Urothelium cell line (cell line): ENCODE measurements around the gene RNASE13.
A peak's percentile ranks its signal among the peaks of the same experiment; 100 is the strongest.
"Not testable (repeated sequence)": the region's sequence is repeated elsewhere in the genome, so short reads cannot be mapped to it uniquely, and the experiment has no call there.

Experiments
- DNase-seq: peaks from one replicate; pipeline ENCODE4 v3.0.0; 2011; ENCODE audit warnings: low spot score, mixed read lengths
- FAIRE-seq: peaks from 2 replicates; lab custom pipeline; 2011; peaks lifted over from hg19 to GRCh38; lab: Jason Lieb, UNC

Gene RNASE13

DNA sequence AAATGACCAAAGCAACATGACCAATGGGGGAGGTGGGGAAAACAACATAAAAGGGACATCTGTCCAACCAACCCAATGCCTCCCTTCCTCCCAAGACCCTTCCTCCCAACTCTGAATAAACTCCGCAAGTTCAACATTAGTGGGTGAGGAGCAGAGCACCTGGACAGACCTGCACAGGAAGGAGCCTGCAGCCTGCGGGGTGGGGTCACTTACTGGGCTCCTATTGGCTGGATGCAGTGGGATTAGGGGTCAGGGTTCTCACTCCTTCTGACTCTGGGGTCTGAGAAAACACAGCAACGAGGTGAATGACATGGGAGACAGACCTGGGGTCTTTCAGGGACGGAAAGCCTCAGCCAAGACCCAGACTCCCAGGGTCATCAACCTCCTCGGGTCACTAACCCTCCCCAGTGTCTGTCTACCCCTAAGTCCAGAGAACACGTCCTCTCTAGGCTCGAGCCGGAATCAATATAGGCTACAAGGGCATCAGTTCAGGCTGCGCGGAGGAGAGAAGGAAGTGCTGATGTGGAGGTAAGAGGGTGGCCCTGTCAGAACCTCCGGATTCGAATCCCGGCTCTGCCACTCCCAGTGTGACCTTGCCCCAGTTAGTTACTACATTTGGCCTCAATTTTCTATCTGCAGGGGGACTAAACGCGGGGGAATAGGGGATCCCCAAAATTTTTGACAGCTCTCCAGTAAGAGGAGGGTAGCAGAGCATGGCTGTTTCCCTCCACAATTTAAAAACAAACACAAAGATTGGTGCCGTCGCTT, 10.6 kb downstream of the RNASE13 start:
- no peak for DNase-seq
- FAIRE-seq, result no peak

DNA sequence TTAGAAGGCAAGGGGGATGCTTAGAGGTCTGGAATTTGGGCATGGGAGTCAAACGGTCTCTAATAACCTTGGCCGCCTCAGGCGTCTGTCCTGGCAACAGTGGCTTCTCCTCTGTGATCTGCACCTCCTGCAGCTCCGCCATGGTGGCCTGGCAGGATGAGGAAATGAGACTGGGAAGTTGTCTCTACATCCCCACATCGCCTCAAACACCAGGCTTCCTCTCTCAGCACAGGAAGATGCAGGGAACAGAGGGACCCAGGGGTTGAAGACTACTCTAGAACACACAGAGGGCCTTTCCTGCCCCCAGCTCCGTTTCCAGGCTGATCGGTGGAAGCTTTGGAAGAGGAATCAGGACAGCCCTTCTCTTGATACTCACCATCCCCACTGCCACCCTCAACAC, 11.4 kb downstream of the RNASE13 start:
- no peak for FAIRE-seq
- DNase-seq, result no peak

DNA sequence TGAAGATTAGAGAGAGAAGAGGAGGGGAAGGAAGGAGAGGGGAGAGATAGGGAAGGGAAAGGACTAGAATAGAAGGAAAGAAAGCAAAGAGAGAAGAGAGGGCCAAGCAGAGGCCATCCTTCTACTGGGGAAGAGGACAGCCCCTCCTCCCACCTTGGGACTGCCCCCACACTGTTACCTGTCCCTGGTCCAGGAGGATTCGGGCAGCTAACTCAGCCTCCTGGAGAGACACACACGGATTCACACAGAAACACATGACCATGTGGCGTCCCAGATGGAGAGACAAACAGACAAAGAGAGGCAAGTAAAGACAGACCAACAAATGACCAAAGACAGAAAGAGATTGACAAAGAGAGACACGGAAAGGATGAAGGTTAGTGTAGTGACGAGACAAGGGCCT, 11.9 kb downstream of the RNASE13 start:
- FAIRE-seq (no peak), DNase-seq (no peak)

DNA sequence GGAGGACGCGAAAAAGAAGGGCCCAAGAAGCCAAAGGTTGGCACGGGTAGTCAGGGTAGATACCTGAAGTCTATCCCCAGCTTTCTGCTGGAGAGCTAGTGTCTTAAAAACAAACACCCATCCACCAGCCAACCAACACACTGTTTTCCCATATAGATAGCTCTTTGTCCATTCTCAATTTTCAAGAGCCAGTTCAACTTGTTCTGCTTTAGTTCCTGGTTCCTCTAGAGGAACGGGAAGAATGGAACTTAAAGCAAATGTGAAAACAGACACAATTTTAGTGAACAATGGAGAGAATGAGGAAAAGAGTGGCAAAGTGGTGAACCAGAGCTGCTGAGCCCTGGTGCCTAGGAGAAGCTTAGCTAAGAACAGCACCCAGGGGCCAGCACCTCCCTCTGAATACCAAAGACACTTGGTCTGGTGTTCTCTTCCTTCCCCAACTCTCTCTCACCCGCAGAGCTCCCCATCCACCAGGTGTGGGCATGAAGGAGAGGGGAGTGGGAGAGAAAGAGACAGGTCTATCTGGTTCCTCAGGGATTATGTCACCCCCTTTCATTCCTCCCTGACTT, 13.5 kb downstream of the RNASE13 start:
- no peak for DNase-seq
- no peak for FAIRE-seq

DNA sequence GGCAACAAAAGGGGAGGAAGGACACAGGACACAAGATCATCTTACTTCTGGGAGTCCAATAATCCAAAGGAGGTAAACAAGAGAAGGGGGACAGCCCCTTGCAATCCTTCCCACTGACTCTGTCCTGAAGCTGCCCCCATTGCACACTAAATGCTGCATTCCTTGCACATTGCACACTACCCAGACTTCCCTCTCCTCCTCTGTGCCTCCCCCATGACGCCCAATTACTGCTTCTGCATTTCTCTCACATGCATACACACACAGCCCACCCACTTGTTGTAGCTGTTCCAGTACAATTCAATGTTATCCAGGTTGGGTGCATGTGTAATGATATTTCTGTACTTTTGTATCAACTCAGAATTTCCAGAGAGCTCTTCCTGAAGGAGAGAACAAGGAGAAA, 15.2 kb downstream of the RNASE13 start:
- FAIRE-seq, result peak; percentile 72
- no peak for DNase-seq

DNA sequence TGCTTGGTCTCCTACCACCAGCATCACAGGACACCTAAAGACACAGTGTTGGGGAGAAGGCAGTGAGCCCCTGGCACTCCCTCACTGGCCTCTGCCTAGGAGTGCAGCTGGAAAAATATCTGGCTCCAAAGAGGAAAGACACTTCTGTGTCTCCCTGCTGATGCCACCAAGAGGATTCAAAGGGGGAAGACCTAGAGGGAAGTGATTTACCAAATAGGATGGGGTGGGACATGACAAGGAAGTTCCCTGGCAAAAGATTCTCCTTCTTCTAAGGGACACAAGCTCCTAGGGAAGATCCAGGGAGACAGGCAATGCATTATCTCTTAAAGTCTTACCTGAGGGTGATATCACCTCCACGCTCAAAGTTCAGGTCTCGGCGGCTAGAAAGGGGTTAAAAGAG, 15.8 kb downstream of the RNASE13 start:
- DNase-seq, result no peak
- FAIRE-seq, result no peak

DNA sequence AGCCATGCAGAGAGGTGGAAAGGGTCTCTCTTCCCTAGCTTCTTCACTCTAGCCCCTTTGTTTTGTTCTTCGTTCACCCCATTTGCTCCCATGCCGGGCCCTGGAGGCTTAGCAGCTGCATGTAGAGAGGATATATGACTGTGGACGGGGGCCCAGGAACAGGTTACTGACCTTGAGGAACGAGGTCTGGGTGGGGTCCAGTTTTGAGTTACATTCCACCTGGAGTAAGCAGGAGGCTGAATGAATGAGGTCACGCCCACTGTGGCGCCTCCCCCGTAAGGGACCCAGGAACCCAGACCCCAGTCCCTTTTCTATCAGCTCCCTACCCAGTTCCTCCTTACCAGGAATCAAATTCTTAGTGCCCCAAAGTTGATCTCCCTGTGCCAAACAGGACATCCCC, 16.3 kb downstream of the RNASE13 start:
- DNase-seq, result no peak
- FAIRE-seq, result no peak

DNA sequence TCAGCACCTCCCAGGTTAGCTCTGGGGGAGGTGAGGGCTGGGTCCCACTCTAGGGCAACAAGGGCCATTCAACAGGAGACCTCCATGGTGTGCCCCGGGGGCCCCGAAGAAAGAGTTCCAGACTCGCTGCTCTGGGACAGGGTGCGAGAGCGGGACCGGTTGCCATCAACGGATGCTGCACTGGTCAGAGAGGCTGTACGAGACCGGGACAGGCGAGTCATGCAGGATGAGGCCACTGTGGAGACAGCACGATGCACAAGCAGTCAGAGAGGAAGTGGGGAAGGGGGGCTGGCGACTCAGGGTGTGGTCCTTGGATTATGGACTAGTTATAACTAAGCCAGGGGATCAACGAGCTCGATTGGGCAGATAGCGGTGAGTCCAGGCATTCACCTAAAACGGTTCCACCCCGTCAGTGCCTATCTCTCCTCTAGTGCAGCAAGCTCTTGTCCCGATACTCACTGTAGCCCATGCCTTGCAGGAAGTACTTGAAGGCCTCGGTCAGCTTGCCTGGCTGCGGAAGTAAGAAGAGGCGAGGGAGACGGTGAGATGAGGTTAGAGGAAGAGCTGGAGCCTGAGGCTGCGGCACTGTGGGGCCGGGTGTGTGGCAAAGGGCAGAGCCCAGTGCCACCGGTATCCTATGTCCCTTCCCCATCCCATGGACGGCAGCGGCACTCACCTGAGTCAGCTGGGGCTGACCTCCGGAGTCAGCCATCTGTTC, 16.9 kb downstream of the RNASE13 start:
- no peak for FAIRE-seq

DNA sequence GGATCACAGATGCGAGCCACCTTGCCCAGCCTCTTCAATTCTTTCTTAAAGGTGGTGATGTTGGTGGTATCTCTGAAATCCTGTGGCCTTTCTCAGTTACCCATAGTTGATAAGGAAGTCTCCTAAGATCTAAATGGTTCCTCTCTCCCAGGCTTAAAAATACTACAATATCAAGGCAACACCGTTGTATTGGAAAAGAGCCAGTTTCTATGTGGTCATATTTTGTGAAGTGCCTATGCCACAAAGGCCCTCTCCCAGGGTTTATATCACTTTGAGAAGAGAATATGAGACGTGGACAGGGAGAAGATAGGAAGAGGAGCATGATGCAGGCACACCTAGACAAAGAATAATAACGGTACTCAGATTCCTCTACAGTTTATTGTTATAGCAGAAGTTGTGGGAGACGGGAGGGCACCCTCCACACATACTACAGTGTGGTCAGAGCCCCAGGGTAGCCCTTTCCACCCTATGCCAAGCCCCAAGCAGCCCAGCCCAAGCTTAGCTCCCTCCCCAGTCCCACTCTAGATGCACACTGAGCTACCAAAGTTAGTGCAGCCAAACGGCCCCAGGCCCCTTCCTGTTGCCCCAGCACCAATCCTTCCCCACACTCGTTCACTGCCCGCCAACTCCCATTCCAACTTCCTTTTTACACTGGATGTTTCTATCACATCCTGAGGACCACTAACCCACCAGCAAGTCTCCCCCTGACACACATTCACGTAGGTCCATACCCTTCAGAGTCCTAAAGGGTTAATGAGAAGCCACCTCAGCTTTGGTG, 18.0 kb downstream of the RNASE13 start:
- no peak for DNase-seq
- no peak for FAIRE-seq

More for the DNA sequence above, 16.9 kb downstream of the RNASE13 start:
- no peak for DNase-seq

DNA sequence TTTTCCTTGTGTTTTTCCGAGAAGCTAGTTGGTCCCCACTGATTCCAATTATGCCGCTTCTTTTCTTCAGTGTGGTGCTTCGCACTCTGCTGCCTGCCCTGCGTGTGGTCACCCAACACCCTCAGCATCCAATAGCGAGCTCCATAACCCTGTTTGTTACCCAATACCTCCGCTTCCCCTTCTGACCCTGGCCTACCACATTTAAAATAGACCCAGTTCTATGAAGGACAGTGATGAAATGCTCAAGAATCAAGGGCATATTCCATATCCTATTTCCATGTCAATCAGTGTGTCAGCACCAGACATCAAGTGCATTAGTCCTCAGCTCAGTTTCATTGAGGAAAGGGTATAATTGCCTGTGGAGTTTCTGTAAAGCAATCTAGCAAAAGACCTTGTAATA, 19.3 kb downstream of the RNASE13 start:
- no peak for DNase-seq
- FAIRE-seq, result no peak

DNA sequence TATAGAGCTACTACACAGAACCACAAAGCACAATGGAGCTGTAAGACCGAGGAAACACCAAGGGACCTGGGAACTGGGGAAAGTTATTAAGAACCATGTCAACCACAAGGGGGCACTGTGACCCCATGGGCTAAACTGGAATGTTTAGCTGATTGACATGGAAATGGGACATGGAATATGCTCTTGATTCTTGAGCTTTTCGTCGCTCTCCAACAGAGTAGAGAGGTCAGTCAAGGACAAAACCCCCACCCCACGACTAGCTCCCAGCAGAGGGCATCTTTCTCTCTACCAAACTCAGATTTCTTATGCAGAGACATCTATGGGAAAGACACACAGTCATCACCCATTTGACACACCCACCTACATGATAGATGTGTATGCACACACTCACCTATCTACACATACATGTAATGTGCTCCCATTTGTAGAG, 19.8 kb downstream of the RNASE13 start:
- peak; percentile 82 for DNase-seq
- peak; percentile 88 for FAIRE-seq

DNA sequence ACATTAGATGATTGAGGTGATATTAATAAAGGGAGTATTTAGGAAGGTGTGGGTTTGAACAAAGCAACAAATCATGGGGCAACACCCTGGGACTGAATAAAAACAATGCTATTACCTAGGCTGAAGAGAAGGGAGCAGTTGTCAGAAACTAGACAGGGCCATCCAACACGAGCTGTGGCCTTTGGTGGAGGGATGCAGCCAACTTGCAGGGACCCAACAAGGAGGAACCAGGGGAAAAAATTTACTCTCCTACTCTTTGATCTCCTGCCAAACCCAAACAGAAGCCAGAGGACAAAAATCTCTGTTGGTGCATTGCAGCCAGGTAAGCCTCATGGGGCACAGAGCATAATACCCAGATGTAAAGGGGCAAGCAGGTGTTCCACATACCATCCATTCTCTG, 23.5 kb downstream of the RNASE13 start:
- FAIRE-seq (no peak), DNase-seq (no peak)

DNA sequence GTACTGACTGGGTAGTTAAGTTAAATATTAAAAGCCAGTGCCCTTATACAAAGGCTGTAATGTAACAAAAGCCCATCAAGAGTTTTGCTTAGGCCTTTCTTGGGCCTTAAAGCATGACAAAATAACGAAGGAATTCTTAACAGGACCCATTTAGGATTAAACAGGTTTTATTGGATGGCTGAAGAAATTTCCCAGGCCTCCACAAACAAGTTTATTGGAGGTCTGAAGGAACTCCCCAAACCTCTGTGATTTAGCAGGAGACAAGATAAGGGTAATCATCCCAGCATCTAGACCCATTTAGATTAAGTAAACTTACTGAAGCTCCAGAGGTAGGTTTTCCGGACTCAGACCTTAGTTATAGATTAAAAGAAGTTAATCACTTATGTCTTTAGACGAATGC, 24.9 kb downstream of the RNASE13 start:
- DNase-seq, FAIRE-seq: not testable (repeated sequence)

DNA sequence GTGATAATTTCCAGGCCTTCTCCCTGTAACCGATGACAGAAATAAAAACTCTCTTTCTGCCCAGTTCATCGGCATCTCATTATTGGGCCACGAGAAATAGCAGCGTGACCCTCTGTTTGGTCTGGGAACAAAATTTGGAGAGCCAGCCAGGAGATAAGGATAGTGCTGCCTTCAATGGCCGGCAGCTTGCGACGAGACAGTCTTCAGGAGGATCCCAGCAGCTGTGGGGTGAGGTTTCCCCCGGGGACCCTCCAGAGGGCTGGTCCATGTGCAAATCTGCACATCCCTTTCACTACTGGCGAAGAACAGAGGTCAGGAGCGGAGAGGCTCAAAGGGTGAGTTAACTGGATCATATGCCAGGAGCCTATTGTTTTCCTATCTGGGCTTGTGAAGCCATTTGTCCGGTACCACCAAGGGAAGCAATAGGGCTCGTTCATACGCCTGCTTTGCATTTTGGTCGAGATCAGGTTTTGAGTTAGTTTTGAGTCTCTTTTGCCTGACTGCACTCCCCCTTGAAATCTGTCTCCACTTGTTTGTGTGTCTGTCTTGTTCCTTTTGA, 30.7 kb downstream of the RNASE13 start:
- DNase-seq (no peak), FAIRE-seq (peak; percentile 58)

DNA sequence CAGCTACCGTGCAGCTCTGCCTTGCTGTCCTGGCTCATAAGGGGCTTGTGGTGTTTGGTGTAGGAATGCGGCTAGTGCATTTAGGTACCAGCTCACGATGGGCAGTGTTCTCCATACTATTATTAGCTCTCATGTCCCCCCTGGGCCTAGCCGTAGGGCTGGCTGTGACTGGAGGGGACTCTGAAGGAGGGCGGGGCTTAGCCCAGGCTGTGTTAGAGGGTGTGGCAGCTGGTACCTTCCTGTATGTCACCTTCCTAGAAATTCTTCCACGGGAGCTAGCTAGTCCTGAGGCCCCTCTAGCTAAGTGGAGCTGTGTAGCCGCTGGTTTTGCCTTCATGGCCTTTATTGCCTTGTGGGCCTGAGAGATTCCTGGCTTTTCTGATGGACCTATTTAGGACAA, 33.4 kb downstream of the RNASE13 start:
- DNase-seq (no peak), FAIRE-seq (no peak)

DNA sequence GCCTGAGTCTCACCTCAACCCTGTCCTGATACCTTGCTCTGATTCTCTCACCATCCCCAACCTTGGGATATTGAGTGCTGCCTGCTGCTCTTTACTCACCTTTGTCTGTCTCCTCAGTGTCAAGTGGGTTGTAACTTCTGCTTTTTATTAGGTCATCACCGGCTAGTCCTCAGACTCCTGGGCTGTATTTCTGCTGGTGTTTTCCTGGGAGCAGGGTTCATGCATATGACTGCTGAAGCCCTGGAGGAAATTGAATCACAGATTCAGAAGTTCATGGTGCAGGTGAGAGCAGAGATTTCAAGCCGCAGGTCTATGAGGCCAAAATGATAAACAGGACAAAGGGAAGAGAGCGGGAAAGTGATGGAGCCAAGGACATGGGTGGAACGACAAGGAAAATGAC, 35.0 kb downstream of the RNASE13 start:
- DNase-seq, result no peak
- FAIRE-seq, result peak; percentile 87

DNA sequence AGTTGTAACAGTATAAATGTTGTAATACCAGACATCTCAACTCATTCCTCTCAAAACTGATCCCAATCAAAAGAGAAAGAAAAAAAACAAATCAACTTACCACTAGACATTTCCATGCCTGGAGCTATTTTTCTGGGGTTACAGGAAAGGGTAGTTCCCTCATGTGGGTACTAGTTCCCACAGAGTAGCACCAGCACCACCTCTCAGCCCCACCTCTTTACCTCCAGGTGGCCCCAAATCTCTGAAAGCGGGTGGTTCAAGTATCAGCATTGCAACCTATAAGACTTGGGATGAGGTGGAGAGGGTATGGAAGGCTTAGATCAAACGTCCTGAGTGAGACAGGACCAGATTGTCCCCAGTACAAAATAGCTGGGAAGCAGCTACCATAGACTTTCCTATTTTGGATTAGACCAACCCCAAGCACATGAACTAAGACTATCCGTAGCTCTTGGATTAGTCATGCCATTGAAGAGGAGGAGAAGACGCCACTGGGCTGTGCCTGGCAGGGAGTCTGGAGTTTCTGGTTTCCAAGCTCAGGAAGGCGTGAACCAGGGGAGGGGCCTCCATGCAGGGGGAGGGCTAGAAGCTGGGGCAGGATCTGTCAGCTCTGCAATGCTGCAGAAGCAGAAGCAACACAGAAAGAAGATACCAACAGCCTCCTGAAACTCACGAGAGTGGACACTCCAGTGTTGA, 35.8 kb downstream of the RNASE13 start, which contains the start of gene SLC39A2:
Gene SLC39A2, plus strand, starts transcription at position 620 of the 693 bp plus-strand sequence. CDS start 154 bp downstream, outside the sequence.
- no peak for DNase-seq
- FAIRE-seq, result peak; percentile 96

DNA sequence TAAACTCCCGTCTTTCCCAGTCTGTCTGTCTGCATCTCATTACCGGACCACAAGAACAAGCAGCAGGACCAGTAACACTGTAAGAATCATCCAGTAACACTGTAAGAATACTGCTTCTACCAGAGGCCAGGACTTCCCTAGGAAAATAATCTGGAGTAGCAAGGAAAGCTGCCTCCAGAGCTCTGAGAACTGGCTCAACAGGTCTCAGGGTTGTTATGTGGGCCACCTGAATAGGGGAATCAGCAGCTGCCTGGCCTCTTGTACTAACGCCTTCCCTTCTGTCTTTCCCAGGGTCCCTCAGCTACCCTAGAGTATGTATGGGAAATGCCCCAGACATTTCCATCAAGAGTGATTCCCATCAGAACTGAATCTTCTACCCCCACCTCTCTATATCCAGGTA, 36.5 kb downstream of the RNASE13 start:
- FAIRE-seq (peak; percentile 83), DNase-seq (no peak)

DNA sequence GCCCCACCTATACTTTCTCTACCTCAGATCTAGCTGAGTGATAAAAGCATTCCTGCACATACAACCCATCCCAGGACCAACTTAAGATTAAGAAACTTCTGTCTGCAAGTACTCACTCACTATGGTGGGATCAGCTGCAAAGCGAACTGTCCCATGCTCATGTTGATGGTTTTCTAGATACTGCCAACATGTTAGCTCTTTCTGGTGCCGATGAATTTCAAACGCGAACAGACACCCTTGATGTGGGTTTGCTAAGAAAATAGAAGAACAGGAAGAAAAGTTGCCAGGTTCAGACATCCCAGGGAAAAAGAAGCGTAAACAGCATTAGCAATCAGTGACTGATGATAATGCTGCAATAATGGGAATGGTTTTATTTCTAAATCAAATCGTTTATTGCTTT, 37.0 kb downstream of the RNASE13 start:
- FAIRE-seq, result peak; percentile 84
- DNase-seq, result no peak

DNA sequence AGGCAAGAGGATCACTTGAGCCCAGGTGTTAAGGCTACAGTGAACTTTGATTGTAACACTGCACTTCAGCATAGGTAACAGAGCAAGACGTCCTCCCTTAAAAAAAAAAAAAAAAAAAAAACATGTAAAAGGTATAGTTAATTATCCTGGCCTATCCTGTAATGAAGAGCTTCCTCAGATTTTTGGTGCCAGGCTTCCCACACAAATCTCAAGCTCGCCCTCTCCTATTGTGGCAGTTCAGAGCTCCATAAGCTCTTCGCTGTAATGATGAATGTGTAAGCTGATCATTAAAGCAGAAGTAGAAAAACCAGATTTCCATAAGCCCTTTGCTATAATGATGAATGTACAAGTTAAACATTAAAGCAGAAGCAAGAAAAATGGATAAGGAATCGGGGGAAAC, 37.5 kb downstream of the RNASE13 start:
- DNase-seq (no peak), FAIRE-seq (no peak)
